Measurements from ENCODE around the gene RPS16. TPM values are rescaled to one million over a fixed set of nuclear protein-coding genes. Genes with fewer than 3 reads are reported as not detected.

The RPS16 gene
- total and polyA plus RNA-seq, 9 donors = 2,348 to 7,403 (median 4,531) TPM

GRCh38 chr19:39438270-39438934 is 2.7 kb upstream of the RPS16 start:
- 77 to 80% (median 78%) methylated on average over 9 of the region's 9 CpGs for WGBS, 3 donors
- DNase-seq = no peak
- Histone ChIP-seq H3K4me1 (ENCODE audit: insufficient read depth) (peaks cover 9% of the 10 kb centered on the region), H3K9me3 (no peaks in the 10 kb centered on the region), H3K36me3 (no peaks in the 10 kb centered on the region), H3K4me3 (no peak overlapping the region), H3K27me3 (no peaks in the 10 kb centered on the region), H3K27ac (no peak overlapping the region)
- intact Hi-C loops (cut with DNase I) = no loop called here
- TF ChIP-seq CTCF (IDR thresholded peaks at IDR 0.05) = no peak
- TF ChIP-seq POLR2A (IDR thresholded peaks at IDR 0.05) = no peak
- TF ChIP-seq EP300 (IDR thresholded peaks at IDR 0.05) = no peak

DNA sequence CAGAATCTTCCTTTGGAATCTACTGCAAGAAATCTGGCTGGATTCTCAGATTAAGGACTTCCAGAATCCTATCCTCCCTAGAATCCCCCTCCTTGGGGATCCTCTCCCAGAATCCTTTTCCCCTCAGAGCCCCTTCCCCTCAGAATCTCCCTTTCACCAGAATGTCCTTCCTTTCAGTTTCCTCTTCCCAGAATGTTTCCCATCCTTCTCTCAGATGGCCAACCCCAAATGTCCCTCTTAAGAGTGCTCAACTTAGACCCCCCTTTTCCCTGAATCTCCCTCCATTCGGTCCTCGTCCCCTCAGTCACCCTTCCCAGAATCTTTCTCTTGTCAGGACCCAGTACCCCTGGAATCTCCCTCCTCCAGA is 584 bp upstream of the RPS16 start:
- peak overlapping the region in 1 of 2 donors; percentile 73 for H3K27ac ChIP-seq
- 0 to 4% (median 1%) methylated on average over 2 of the region's 2 CpGs for WGBS, 3 donors
- DNase-seq = no peak
- no peak for TF ChIP-seq POLR2A (IDR thresholded peaks at IDR 0.05)
- no peak for TF ChIP-seq EP300 (IDR thresholded peaks at IDR 0.05)
- no peak for TF ChIP-seq CTCF (IDR thresholded peaks at IDR 0.05)
- H3K4me1 ChIP-seq (ENCODE audit: insufficient read depth) = peaks cover 9% of the 10 kb centered on the region
- H3K9me3 ChIP-seq = no peaks in the 10 kb centered on the region
- H3K4me3 ChIP-seq = peak overlapping the region; percentile 90
- H3K27me3 ChIP-seq = no peaks in the 10 kb centered on the region
- no peaks in the 10 kb centered on the region for H3K36me3 ChIP-seq
- intact Hi-C loops (cut with DNase I) = no loop called here

- H3K27ac ChIP-seq = no peak overlapping the region
- H3K9me3 ChIP-seq = no peaks in the 10 kb centered on the region
- 39 to 46% (median 40%) methylated on average over 10 of the region's 10 CpGs for WGBS, 3 donors
- intact Hi-C loops (cut with DNase I) = no loop called here
- no peaks in the 10 kb centered on the region for H3K36me3 ChIP-seq
- peaks cover 9% of the 10 kb centered on the region for H3K4me1 ChIP-seq (ENCODE audit: insufficient read depth)
- no peak for DNase-seq
- TF ChIP-seq POLR2A (IDR thresholded peaks at IDR 0.05) (no peak), CTCF (IDR thresholded peaks at IDR 0.05) (no peak), EP300 (IDR thresholded peaks at IDR 0.05) (no peak)
- peak overlapping the region; percentile 90 for H3K4me3 ChIP-seq
- no peaks in the 10 kb centered on the region for H3K27me3 ChIP-seq
Measured at GRCh38 chr19:39434123-39435076, 1.3 kb downstream of the RPS16 start.

GRCh38 chr19:39433480-39434079 is 2.2 kb downstream of the RPS16 start:
- Histone ChIP-seq H3K4me1 (ENCODE audit: insufficient read depth) (peaks cover 11% of the 10 kb centered on the region), H3K27me3 (no peaks in the 10 kb centered on the region), H3K27ac (no peak overlapping the region), H3K9me3 (no peaks in the 10 kb centered on the region), H3K36me3 (no peaks in the 10 kb centered on the region), H3K4me3 (no peak overlapping the region)
- TF ChIP-seq EP300 (IDR thresholded peaks at IDR 0.05) = no peak
- TF ChIP-seq CTCF (IDR thresholded peaks at IDR 0.05) = no peak
- no peak for TF ChIP-seq POLR2A (IDR thresholded peaks at IDR 0.05)
- intact Hi-C loops (cut with DNase I) = no loop called here
- no peak for DNase-seq
- 89 to 92% (median 90%) methylated on average over 8 of the region's 8 CpGs for WGBS, 3 donors
